SK-N-SH (cell line): Measurements from ENCODE around the gene ATXN2.

Source experiments
- GATA2 ChIP-seq: sonication (generic); formaldehyde crosslinking; IDR thresholded peaks from 2 replicates; pipeline ENCODE4 v1.5.0; 2020; ENCODE audit warnings: mild to moderate bottlenecking, missing genetic modification reagents
- JUND ChIP-seq: IDR thresholded peaks from 2 replicates; pipeline ENCODE4 v1.4.0; 2012
- NRF1 ChIP-seq: IDR thresholded peaks from 2 replicates; pipeline ENCODE4 v1.6.1; 2012; ENCODE audit warnings: low read depth, mild to moderate bottlenecking, low read length
- RAD21 ChIP-seq: IDR thresholded peaks from 2 replicates; pipeline ENCODE4 v1.6.1; 2012; ENCODE audit warnings: mild to moderate bottlenecking, low read length
- RXRA ChIP-seq: IDR thresholded peaks from 2 replicates; pipeline ENCODE4 v1.4.0; 2012; ENCODE audit warnings: low read depth, mild to moderate bottlenecking, borderline replicate concordance
- SIN3A ChIP-seq: IDR thresholded peaks from 2 replicates; pipeline ENCODE4 v1.6.1; 2012; ENCODE audit warnings: low read depth, mild to moderate bottlenecking, low read length, moderate library complexity, borderline replicate concordance
- TEAD4 ChIP-seq: IDR thresholded peaks from 2 replicates; pipeline ENCODE4 v1.4.0; 2012; ENCODE audit warnings: mild to moderate bottlenecking, borderline replicate concordance; ENCODE audit not compliant: insufficient read depth
- USF2 ChIP-seq: fragments of 150-350 bp; IDR thresholded peaks from 2 replicates; pipeline ENCODE4 v1.6.1; 2017; ENCODE audit warnings: antibody characterized with exemption, low read length, low read depth, borderline replicate concordance
- TF ChIP-seq, protein P1 (sequence below): fragments of 200-600 bp; sonication (generic); IDR thresholded peaks from 2 replicates; pipeline ENCODE4 v1.6.1; 2017; ENCODE audit warnings: antibody characterized with exemption, mild to moderate bottlenecking, moderate library complexity

- TF ChIP-seq, protein P1, sequence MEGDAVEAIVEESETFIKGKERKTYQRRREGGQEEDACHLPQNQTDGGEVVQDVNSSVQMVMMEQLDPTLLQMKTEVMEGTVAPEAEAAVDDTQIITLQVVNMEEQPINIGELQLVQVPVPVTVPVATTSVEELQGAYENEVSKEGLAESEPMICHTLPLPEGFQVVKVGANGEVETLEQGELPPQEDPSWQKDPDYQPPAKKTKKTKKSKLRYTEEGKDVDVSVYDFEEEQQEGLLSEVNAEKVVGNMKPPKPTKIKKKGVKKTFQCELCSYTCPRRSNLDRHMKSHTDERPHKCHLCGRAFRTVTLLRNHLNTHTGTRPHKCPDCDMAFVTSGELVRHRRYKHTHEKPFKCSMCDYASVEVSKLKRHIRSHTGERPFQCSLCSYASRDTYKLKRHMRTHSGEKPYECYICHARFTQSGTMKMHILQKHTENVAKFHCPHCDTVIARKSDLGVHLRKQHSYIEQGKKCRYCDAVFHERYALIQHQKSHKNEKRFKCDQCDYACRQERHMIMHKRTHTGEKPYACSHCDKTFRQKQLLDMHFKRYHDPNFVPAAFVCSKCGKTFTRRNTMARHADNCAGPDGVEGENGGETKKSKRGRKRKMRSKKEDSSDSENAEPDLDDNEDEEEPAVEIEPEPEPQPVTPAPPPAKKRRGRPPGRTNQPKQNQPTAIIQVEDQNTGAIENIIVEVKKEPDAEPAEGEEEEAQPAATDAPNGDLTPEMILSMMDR = no peak
- no peak for TF ChIP-seq RXRA
- no peak for TF ChIP-seq TEAD4
- TF ChIP-seq JUND = no peak
- no peak for TF ChIP-seq RAD21
- TF ChIP-seq USF2 = no peak
- TF ChIP-seq SIN3A = no peak
- TF ChIP-seq NRF1 = no peak
- TF ChIP-seq GATA2 (CRISPR knock-in tag) = no peak
These were observed 19.0 kb downstream of the ATXN2 start for GRCh38 chr12:111580119-111580425.
